H1 (cell line): ENCODE measurements around the gene DENND6B. TPM values are rescaled to one million over a fixed set of nuclear protein-coding genes. Genes with fewer than 3 reads are reported as not detected.
A peak's percentile ranks its signal among the peaks of the same experiment; 100 is the strongest.

Experiments used
- ASH2L ChIP-seq: fragments of 200-600, 300-600 bp; sonication (generic); IDR thresholded peaks from one replicate; pipeline ENCODE4 v1.7.1; 2017; ENCODE audit warnings: low read length
- BCL11A ChIP-seq, 2 experiments: IDR thresholded peaks; one replicate each; pipeline ENCODE4 v1.6.1; 2011; ENCODE audit warnings: low read depth in 2 of 2, low read length in 2 of 2, mild to moderate bottlenecking in 2 of 2
- CBX8 ChIP-seq: fragments of 300-800, 300-1000 bp; sonication (generic); IDR thresholded peaks from 2 replicates; pipeline ENCODE4 v1.7.1; 2016; ENCODE audit warnings: low read depth, low read length, borderline replicate concordance
- CTCF ChIP-seq, 3 experiments: IDR thresholded peaks; 1 replicate in 2 of 3; 2 replicates in 1 of 3; pipeline versions ENCODE4 v1.5.1 to v1.6.1; 2011; ENCODE audit warnings: low read length in 3 of 3, mild to moderate bottlenecking in 3 of 3, inconsistent platforms in 2 of 3, low read depth in 1 of 3, moderate library complexity in 1 of 3; ENCODE audit not compliant: insufficient read depth in 1 of 3; ENCODE audit errors: control extremely low read depth in 1 of 3
- EGR1 ChIP-seq: IDR thresholded peaks from 2 replicates; pipeline ENCODE4 v1.6.1; 2011; ENCODE audit warnings: low read depth, low read length, borderline replicate concordance
- EZH2 ChIP-seq: fragments of 200-600 bp; sonication (generic); IDR thresholded peaks from 2 replicates; pipeline ENCODE4 v1.7.1; 2012; ENCODE audit warnings: low read depth, mild to moderate bottlenecking, moderate library complexity, low read length, inconsistent platforms; ENCODE audit not compliant: severe bottlenecking
- FOSL1 ChIP-seq: IDR thresholded peaks from 2 replicates; pipeline ENCODE4 v1.6.1; 2011; ENCODE audit warnings: mild to moderate bottlenecking, low read depth, low read length, moderate library complexity; ENCODE audit not compliant: insufficient read depth
- GTF2F1 ChIP-seq: IDR thresholded peaks from 2 replicates; pipeline ENCODE4 v1.6.1; 2012; ENCODE audit warnings: low read depth, low read length, improper control_type of control experiment, borderline replicate concordance
- HDAC2 ChIP-seq, 2 experiments: fragments of 300-600 bp in 1 of 2; sonication (generic) in 1 of 2; IDR thresholded peaks; 2 replicates each; pipeline ENCODE4 v1.6.1; 2011 to 2012; ENCODE audit warnings: low read depth in 2 of 2, low read length in 2 of 2, mild to moderate bottlenecking in 2 of 2, moderate library complexity in 2 of 2, borderline replicate concordance in 1 of 2, inconsistent platforms in 1 of 2
- JUN ChIP-seq: IDR thresholded peaks from 2 replicates; pipeline ENCODE4 v1.6.1; 2011; ENCODE audit warnings: low read depth, mild to moderate bottlenecking, improper control_type of control experiment, low read length
- KDM5A ChIP-seq: fragments of 200-600 bp; IDR thresholded peaks from 2 replicates; pipeline ENCODE4 v1.7.1; 2012; ENCODE audit warnings: mild to moderate bottlenecking, low read length, inconsistent platforms, mixed read lengths
- PHF8 ChIP-seq: fragments of 200-600 bp; sonication (generic); conservative IDR thresholded peaks from 2 replicates; pipeline ENCODE4 v1.7.1; 2012; ENCODE audit warnings: low read depth, mild to moderate bottlenecking, inconsistent platforms, low read length, moderate library complexity
- POLR2A ChIP-seq, 2 experiments: IDR thresholded peaks; 1 replicate in 1 of 2; 2 replicates in 1 of 2; pipeline ENCODE4 v1.6.1; 2011; ENCODE audit warnings: low read depth in 2 of 2, low read length in 2 of 2, mild to moderate bottlenecking in 2 of 2; ENCODE audit errors: control extremely low read depth in 1 of 2
- POLR2AphosphoS5 ChIP-seq: IDR thresholded peaks from 2 replicates; pipeline ENCODE4 v1.6.1; 2011; ENCODE audit warnings: low read depth, low read length
- POU5F1 ChIP-seq: IDR thresholded peaks from 2 replicates; pipeline ENCODE4 v1.6.1; 2011; ENCODE audit warnings: low read depth, mild to moderate bottlenecking, low read length, moderate library complexity
- RNF2 ChIP-seq: fragments of 200-900, 300-1000 bp; sonication (generic); IDR thresholded peaks from 2 replicates; pipeline ENCODE4 v1.7.1; 2016; ENCODE audit warnings: borderline replicate concordance, low read depth, mild to moderate bottlenecking, antibody characterized with exemption, low read length; ENCODE audit not compliant: poor library complexity, severe bottlenecking; ENCODE audit errors: missing control alignments
- RXRA ChIP-seq: IDR thresholded peaks from 2 replicates; pipeline ENCODE4 v1.6.1; 2011; ENCODE audit warnings: low read depth, mild to moderate bottlenecking, low read length, moderate library complexity; ENCODE audit not compliant: insufficient read depth
- SIN3A ChIP-seq, 2 experiments: IDR thresholded peaks in 1 of 2; conservative IDR thresholded peaks in 1 of 2; 2 replicates each; pipeline ENCODE4 v1.6.1; 2011 to 2012; ENCODE audit warnings: low read length in 2 of 2, improper control_type of control experiment in 1 of 2, low read depth in 1 of 2, mild to moderate bottlenecking in 1 of 2
- SIX5 ChIP-seq: IDR thresholded peaks from 2 replicates; pipeline ENCODE4 v1.6.1; 2011; ENCODE audit warnings: mild to moderate bottlenecking, low read depth, low read length
- SP1 ChIP-seq: IDR thresholded peaks from 2 replicates; pipeline ENCODE4 v1.6.1; 2011; ENCODE audit warnings: low read depth, low read length
- SRF ChIP-seq: IDR thresholded peaks from 2 replicates; pipeline ENCODE4 v1.6.1; 2011; ENCODE audit warnings: mild to moderate bottlenecking, low read depth, low read length, moderate library complexity
- SUZ12 ChIP-seq: fragments of 200-600 bp; sonication (generic); IDR thresholded peaks from 2 replicates; pipeline ENCODE4 v1.6.1; 2012; ENCODE audit warnings: mild to moderate bottlenecking, inconsistent platforms, low read length, moderate library complexity, mixed read lengths
- TAF1 ChIP-seq: IDR thresholded peaks from 2 replicates; pipeline ENCODE4 v1.6.1; 2011; ENCODE audit warnings: mild to moderate bottlenecking, low read depth, low read length
- YY1 ChIP-seq: IDR thresholded peaks from 2 replicates; pipeline ENCODE4 v1.6.1; 2011; ENCODE audit warnings: low read depth, mild to moderate bottlenecking, low read length
- polyA plus RNA-seq, 7 experiments: library from polyadenylated mRNA; depleted of rRNA in 3 of 7; stranded (reverse) in 5 of 7; unstranded in 2 of 7; fragments of >200 nt in 5 of 7; fragments of 200-250 nt in 2 of 7; gene quantifications; 1 replicate in 5 of 7; 2 replicates in 1 of 7; 4 replicates in 1 of 7; pipeline versions ENCODE4 v1.2.1 to v1.2.3, GENCODE V29; 2011 to 2013; ENCODE audit warnings: missing spikeins in 2 of 7, mixed read lengths in 2 of 7
- total RNA-seq: library from RNA; stranded (reverse); fragmentation: NEBNext Ultra II Directional; extraction: Animal tissue kit (Norgen Biotek cat#: 25700); gene quantifications from 2 replicates; pipeline ENCODE4 v1.2.1, GENCODE V29; 2021

DENND6B gene
- total and polyA plus RNA-seq, 2 of the 8 experiments (the other 6 are each of a cell fraction or from before 2014, with no cell fraction given): 1.1 to 1.9 TPM

- TF ChIP-seq HDAC2 (IDR thresholded peaks at IDR 0.05; ENCODE audit: borderline replicate concordance in 1 of 2, low read depth in 2 of 2, low read length in 2 of 2) (no peak), EGR1 (0 out of 2 replicates have a peak, but pooled peaks have one; percentile 40), SP1 (no peak), TAF1 (no peak), SIX5 (no peak), RNF2 (no peak), YY1 (0 out of 2 replicates have a peak, but pooled peaks have one; percentile 11), PHF8 (no peak), SIN3A (conservative IDR thresholded peaks at IDR 0.05 in 1 of 2, IDR thresholded peaks at IDR 0.05 in 1 of 2; ENCODE audit: low read depth in 1 of 2, low read length in 2 of 2) (no peak), SUZ12 (no peak), GTF2F1 (no peak), EZH2 (no peak), SRF (peak; percentile 75), RXRA (no peak), JUN (no peak), KDM5A (no peak), POLR2A (IDR thresholded peaks at IDR 0.05; ENCODE audit: control extremely low read depth in 1 of 2, low read depth in 2 of 2, low read length in 2 of 2) (no peak), FOSL1 (no peak), BCL11A (IDR thresholded peaks at IDR 0.05; ENCODE audit: low read depth in 2 of 2, low read length in 2 of 2) (no peak), CTCF (IDR thresholded peaks at IDR 0.05; ENCODE audit: control extremely low read depth in 1 of 3, insufficient read depth in 1 of 3, low read depth in 1 of 3, low read length in 3 of 3) (peak; percentile 79 to 99 (median 91)), CBX8 (no peak), ASH2L (no peak), POLR2AphosphoS5 (peak; percentile 85; the same call in 1 of the 2 replicates), POU5F1 (no peak)
Measured at GRCh38 chr22:50276143-50276542, 50.7 kb downstream of the DENND6B start (continued).
